Mucosa of rectum (tissue), 2 donors: ENCODE measurements around the gene B3GNT2.
"Not testable (repeated sequence)": the region's sequence is repeated elsewhere in the genome, so short reads cannot be mapped to it uniquely, and the experiment has no call there.

Experiments
- H3K27ac ChIP-seq, 2 donors: one replicate each; pipeline ENCODE4 v1.7.0; 2013; ENCODE audit warnings: inconsistent platforms in 2 of 2, low read depth in 2 of 2, low read length in 2 of 2
- H3K27me3 ChIP-seq, 2 donors: one replicate each; pipeline ENCODE4 v1.7.0; 2013; ENCODE audit warnings: low read length in 2 of 2; ENCODE audit not compliant: control insufficient read depth in 2 of 2, insufficient read depth in 2 of 2
- H3K36me3 ChIP-seq, 2 donors: one replicate each; pipeline ENCODE4 v1.7.0; 2013; ENCODE audit warnings: low read length in 2 of 2; ENCODE audit not compliant: control insufficient read depth in 2 of 2, insufficient read depth in 2 of 2
- H3K4me1 ChIP-seq, 2 donors: one replicate each; pipeline ENCODE4 v1.7.0; 2013; ENCODE audit warnings: low read length in 2 of 2, mild to moderate bottlenecking in 1 of 2; ENCODE audit not compliant: control insufficient read depth in 2 of 2, insufficient read depth in 2 of 2
- H3K4me3 ChIP-seq, 2 donors: one replicate each; pipeline ENCODE4 v1.7.0; 2013; ENCODE audit warnings: low read length in 2 of 2
- H3K9ac ChIP-seq, 2 donors: one replicate each; pipeline ENCODE4 v1.7.0; 2013; ENCODE audit warnings: low read length in 2 of 2, low read depth in 1 of 2, mild to moderate bottlenecking in 1 of 2
- H3K9me3 ChIP-seq, 2 donors: one replicate each; pipeline ENCODE4 v1.7.0; 2013; ENCODE audit warnings: low read length in 2 of 2; ENCODE audit not compliant: control insufficient read depth in 2 of 2
- donor health status: healthy.
- donor health status: Normal muscosa, but diverticular disease.

The B3GNT2 gene, protein sequence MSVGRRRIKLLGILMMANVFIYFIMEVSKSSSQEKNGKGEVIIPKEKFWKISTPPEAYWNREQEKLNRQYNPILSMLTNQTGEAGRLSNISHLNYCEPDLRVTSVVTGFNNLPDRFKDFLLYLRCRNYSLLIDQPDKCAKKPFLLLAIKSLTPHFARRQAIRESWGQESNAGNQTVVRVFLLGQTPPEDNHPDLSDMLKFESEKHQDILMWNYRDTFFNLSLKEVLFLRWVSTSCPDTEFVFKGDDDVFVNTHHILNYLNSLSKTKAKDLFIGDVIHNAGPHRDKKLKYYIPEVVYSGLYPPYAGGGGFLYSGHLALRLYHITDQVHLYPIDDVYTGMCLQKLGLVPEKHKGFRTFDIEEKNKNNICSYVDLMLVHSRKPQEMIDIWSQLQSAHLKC

DNA sequence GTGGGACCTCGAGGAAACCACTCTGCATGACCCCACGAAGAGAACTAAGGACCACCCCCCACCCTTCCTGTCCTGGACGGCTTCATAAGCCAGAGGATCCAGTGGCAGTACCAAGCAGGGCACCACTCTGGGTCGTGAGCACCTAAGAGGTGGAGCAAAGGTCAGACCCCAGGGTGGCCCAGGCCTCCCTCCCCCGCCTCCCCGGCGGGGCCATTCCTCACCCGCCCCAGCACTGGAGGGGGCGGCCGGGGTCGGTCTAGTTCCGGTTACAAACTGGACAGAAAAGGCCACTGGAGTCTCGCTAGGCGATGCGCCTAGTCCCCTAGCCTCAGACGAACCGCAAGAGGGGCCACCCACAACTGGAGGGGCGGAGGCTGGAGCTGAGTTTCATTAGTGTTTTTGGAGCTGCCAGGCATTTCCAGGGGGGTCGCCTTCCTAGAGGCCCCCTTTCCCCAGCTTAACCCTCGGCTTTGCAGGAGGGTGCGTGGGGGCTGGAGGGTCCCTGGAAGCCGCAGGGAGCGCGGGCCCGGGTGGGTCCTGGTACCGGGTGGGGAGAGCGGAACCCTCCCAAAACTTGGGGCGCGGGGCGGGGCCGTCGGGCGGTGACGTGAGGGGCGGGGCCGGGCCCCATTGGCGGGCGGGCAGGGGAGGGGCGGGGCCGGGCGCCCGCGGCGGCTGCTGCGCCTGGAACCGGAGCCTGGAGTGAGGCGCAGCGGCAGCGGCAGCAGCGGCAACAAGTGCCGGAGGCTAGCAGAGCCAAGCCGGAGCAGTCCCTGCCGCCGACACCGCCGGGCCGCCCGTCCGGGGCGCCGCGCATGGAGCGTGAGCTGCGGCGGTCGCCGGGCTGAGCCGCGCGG, at the start of gene B3GNT2:
Gene B3GNT2, plus strand, starts transcription at position 695 of the 857 bp plus-strand sequence. CDS start 26,106 bp downstream, outside the sequence.
- Histone ChIP-seq H3K4me3 (peak within 1 kb of the TSS; percentile 90 to 98), H3K27me3 (no peaks in the 10 kb centered on the region), H3K36me3 (no peaks in the 10 kb centered on the region), H3K9me3 (no peaks in the 10 kb centered on the region), H3K4me1 (peaks cover 9 to 15% of the 10 kb centered on the region in 2 donors), H3K9ac (peak within 1 kb of the TSS; percentile 83 to 90), H3K27ac (peak within 1 kb of the TSS; percentile 96 to 97)

- H3K27me3 ChIP-seq, H3K4me1 ChIP-seq, H3K9ac ChIP-seq, H3K27ac ChIP-seq, H3K9me3 ChIP-seq, H3K36me3 ChIP-seq, H3K4me3 ChIP-seq: not testable (repeated sequence)
Observed at GRCh38 chr2:62146790-62147189, 49.1 kb upstream of the B3GNT2 start.

DNA sequence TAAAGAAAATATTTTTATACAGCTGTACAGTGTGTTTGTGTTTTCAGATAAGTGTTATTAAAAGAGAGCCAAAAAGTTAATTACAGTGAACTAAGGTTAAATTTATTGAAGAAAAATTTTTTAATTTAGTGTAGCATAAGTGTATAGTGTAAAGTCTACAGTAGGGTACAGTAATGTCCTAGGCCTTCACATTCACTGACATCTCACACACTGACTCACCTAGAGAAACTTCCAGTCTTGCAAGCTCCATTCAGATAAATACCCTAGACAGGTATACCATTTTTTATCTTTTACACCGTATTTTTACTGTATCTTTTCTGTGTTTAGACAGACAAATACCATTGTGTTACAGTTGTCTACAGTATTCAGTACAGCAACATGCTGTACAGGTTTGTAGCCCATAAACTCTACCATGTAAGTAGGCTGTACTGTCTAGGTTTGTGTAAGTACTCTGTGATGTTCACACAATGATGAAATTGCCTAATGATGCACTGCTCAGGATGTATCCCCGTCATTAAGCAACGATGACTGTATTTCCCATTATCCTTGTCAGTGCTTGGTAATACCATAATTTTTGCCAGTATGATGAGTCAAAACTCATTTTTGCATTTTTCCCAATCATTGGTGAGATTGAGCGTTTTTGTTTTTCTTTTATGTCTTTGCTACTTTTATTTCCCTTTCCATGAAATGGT, 48.2 kb upstream of the B3GNT2 start:
- H3K9me3 ChIP-seq, result no peaks in the 10 kb centered on the region
- no peak overlapping the region for H3K9ac ChIP-seq
- no peaks in the 10 kb centered on the region for H3K27me3 ChIP-seq
- H3K4me1 ChIP-seq, result no peaks in the 10 kb centered on the region
- no peaks in the 10 kb centered on the region for H3K36me3 ChIP-seq
- no peak overlapping the region for H3K4me3 ChIP-seq
- H3K27ac ChIP-seq, result no peak overlapping the region

GRCh38 chr2:62149708-62150107, 46.2 kb upstream of the B3GNT2 start:
- Histone ChIP-seq H3K27ac (no peak overlapping the region), H3K27me3 (no peaks in the 10 kb centered on the region), H3K9ac (no peak overlapping the region), H3K9me3 (no peaks in the 10 kb centered on the region), H3K36me3 (no peaks in the 10 kb centered on the region), H3K4me1 (no peaks in the 10 kb centered on the region), H3K4me3 (no peak overlapping the region)

DNA sequence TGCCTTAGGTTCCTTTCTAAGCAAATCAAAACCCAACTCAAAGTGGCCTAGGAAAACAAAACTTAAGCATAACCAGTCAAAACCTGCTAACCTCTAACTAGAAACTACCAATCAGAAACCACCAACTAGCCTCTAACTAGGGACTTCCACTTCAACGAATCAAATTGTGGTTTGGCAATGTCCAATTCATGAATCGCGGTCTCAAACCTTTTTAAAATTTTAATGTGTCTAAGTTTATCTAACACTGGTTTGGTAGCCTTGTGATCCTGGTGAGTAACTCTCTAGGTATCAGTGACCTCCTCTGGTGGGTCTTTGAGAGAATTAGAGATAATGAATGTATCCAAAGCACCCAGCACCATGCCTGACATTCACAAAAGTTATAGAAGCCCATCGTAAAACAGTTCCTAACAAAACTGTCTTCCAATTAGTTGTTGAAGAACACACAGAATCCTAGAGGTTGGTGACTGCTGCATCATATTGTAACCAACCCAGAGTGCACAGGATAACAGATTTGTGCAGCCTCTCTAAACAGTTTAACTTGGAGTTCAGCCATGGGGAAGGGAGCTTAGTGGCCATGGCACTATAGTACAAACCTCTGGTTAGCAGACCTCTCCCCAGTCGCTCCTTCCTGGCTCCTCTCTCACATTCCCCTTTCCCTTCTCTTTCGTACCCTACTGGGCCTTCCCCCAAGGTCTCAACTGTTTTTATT, 45.2 kb upstream of the B3GNT2 start:
- Histone ChIP-seq H3K4me1 (no peaks in the 10 kb centered on the region), H3K4me3 (no peak overlapping the region), H3K27ac (no peak overlapping the region), H3K9me3 (no peaks in the 10 kb centered on the region), H3K27me3 (no peaks in the 10 kb centered on the region), H3K36me3 (no peaks in the 10 kb centered on the region), H3K9ac (no peak overlapping the region)

GRCh38 chr2:62151306-62151638, 44.6 kb upstream of the B3GNT2 start:
- Histone ChIP-seq H3K27me3 (no peaks in the 10 kb centered on the region), H3K27ac (no peak overlapping the region)

DNA sequence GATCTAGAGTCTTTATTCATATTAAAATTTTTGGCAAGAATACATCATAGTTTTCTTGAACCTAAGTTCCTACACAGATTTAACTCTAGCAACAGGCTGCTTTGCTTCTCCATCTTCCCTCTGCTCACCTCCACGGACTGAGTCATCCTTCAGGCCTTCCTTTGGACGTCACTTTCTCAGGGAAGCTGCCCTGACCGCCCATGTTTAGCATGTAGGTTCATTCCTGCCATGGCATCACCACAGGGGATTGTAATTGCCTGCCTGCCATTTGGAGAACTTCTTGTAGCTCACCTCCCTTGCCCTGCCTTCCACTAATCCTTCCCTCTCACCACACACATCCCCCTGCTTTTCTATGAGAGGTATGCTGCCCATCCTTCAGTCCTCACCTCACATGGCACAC, 43.9 kb upstream of the B3GNT2 start:
- H3K9ac ChIP-seq, result no peak overlapping the region
- H3K27ac ChIP-seq, result no peak overlapping the region
- no peaks in the 10 kb centered on the region for H3K9me3 ChIP-seq
- no peaks in the 10 kb centered on the region for H3K27me3 ChIP-seq
- H3K36me3 ChIP-seq, result no peaks in the 10 kb centered on the region
- no peak overlapping the region for H3K4me3 ChIP-seq
- no peaks in the 10 kb centered on the region for H3K4me1 ChIP-seq

More at GRCh38 chr2:62151306-62151638, 44.6 kb upstream of the B3GNT2 start:
- Histone ChIP-seq H3K9ac (no peak overlapping the region), H3K36me3 (no peaks in the 10 kb centered on the region), H3K9me3 (no peaks in the 10 kb centered on the region), H3K4me1 (no peaks in the 10 kb centered on the region), H3K4me3 (no peak overlapping the region)

DNA sequence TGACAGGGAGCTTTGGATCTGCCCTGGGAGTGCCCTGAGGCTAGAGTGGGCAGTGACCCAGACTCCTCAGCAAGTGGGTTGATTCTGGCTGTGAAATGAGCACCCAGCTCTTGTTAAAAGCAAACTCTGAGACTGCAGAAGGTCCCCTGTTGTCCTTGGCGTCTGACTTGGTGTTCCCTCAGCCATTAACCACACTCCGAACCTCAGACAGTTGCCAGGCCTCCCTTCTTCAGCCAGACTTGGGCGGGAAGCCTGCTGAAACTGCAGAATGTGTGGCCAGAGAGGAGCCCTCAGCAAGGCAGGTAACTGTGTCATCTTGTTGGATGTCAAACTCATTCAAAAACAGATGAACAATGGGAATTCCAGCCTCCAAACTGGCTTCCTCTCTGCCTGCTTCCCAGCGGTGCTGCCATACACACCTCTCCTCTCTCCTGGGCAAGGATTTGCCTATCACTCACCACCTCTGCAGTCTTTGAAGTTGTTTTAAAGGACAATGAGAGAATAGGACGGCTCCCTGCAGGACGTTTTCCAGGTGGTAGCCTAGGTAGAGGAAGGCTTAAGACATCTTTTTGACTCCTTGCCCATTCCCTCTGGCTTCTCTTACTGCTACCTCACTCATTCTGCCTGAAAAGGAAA, 38.9 kb upstream of the B3GNT2 start:
- no peak overlapping the region for H3K27ac ChIP-seq
- H3K9me3 ChIP-seq, result no peaks in the 10 kb centered on the region
- H3K27me3 ChIP-seq, result no peaks in the 10 kb centered on the region
- no peaks in the 10 kb centered on the region for H3K36me3 ChIP-seq
- H3K4me3 ChIP-seq, result no peak overlapping the region
- H3K9ac ChIP-seq, result no peak overlapping the region
- H3K4me1 ChIP-seq, result peaks cover 0 to 3% of the 10 kb centered on the region in 2 donors

DNA sequence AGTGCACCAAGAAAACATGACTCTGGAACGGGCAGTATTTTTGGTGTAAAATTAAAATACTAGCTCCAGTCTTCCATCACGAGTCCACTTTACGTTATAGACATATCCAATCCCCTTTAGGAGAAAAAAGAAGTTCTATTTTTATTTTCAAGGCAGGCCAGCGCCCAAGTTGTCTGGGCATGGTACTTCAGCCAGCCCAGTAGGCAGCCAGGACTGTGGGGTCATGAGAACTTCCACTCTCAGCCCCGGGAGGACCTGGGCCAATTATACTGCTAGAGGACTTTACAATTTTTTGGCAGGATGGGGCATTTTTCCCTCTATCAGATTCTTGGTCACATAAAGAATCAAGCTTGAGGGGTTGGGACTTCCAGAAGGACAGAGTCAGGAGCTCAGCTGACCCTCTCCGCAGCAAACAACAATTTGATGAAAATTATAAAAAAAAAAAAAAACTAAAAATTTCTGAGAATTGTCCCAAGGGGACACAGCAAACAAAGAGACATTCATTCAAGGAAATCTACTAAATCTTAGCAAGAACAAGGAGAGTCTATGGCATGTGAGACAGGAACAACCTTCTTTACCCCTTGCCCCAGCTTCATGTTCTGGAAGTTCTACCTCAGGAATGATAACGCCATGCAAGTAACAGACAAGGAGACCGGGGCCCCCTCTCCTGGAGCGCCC, 37.3 kb upstream of the B3GNT2 start:
- Histone ChIP-seq H3K4me3 (no peak overlapping the region), H3K4me1 (peaks cover 0 to 3% of the 10 kb centered on the region in 2 donors), H3K36me3 (no peaks in the 10 kb centered on the region), H3K27ac (no peak overlapping the region), H3K9ac (no peak overlapping the region), H3K9me3 (no peaks in the 10 kb centered on the region), H3K27me3 (no peaks in the 10 kb centered on the region)
